Prostate gland (tissue), 2 donors: Measurements from ENCODE around the gene AGBL5.

Experiments used
- POLR2A ChIP-seq: fragments of 450-650 bp; IDR thresholded peaks from one replicate; pipeline ENCODE4 v1.6.1; 2016; ENCODE audit warnings: antibody characterized with exemption, mild to moderate bottlenecking
- TF ChIP-seq, protein P1 (sequence below), 4 experiments: fragments of 200-600 bp in 2 of 4; fragments of 450-650 bp in 2 of 4; sonication (generic) in 2 of 4; IDR thresholded peaks; 1 replicate in 3 of 4; 2 replicates in 1 of 4; pipeline ENCODE4 v1.5.1; 2016 to 2019; ENCODE audit warnings: antibody characterized with exemption in 4 of 4, mild to moderate bottlenecking in 2 of 4, moderate library complexity in 2 of 4

DNA sequence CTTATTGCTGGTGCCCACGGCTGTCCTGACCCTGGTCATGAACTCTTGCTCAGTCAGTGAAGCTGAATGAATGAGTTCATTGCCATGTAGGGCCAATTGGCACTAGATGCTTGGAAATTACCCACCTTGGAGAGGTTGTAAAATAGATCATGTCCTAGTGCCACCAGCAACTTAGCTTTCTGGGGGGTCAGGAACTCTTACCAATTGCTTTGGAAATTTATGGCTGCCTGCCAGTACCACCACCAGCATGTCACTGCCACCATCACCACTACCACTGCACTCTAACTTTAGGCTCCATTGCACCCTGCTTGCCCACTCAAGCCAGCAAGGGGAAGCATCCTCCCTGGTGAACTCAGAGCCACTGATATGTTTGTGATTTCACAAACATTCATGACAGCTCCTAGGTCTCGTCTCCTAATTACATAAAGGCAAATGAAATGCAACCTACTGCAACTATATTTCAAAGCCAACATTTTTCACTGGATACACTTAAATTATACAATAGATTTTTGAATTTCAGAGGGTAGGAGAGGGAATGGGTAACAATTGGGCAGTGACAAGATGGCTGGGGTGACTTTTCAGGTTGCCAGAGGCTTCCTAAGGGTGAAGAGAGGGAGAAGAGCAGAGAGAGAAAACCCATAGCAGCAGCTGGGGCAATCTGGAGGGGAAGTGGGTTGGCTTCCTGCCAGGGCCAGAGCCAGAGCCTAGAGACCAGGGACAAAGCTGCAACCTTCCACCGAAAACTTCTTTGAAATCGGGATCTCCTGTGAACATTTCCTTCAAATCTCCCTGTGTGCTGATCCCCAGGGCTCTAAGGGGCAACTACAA is 23.5 kb downstream of the AGBL5 start:
- TF ChIP-seq, protein P1, sequence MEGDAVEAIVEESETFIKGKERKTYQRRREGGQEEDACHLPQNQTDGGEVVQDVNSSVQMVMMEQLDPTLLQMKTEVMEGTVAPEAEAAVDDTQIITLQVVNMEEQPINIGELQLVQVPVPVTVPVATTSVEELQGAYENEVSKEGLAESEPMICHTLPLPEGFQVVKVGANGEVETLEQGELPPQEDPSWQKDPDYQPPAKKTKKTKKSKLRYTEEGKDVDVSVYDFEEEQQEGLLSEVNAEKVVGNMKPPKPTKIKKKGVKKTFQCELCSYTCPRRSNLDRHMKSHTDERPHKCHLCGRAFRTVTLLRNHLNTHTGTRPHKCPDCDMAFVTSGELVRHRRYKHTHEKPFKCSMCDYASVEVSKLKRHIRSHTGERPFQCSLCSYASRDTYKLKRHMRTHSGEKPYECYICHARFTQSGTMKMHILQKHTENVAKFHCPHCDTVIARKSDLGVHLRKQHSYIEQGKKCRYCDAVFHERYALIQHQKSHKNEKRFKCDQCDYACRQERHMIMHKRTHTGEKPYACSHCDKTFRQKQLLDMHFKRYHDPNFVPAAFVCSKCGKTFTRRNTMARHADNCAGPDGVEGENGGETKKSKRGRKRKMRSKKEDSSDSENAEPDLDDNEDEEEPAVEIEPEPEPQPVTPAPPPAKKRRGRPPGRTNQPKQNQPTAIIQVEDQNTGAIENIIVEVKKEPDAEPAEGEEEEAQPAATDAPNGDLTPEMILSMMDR (IDR thresholded peaks at IDR 0.05), result no peak
- TF ChIP-seq POLR2A, result no peak
